ENCODE measurements around the gene FOSL2.

Gene FOSL2

DNA sequence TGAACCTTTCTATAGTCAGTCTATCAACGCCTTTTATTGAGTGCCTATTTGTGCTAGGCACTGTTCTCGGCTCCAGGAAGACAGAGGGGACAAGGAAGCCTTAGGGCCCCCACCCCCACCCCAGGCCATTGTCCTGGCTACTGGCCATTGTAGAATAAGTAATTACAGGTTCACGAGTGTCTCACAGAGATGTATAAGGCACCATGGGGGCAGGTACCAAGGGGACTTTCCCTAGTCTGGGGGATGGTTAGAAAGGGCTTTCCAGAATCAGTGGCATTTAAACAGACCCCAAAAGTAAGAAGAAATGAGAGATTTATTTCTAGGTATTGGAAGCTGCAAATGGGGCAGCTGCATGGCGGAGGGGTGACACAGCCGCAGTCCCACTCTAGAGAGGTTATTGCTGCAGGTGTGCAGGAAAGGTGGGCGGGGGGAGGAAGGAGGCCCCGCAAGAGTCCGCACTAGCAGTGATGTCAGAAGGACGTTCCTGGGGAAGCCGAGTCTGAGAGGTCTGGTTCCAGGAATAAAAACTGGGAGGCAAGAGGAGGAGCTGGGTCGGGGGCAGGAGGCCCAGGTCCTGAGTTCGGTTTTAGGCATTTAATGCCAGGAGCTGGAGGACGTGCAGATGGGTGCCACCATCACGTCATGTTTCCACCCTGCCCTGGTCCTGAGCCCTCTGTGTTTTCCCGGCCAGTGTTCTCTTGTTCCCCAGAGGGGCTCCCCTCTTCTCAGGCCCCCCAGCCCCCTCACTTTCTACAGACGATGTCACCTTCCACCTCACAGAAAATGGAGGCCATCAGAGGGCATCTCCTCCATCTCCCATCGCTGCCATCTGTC lies 30.5 kb downstream of the FOSL2 start:
- DNase-seq (ENCODE audit: low read depth), result no peak
- TF ChIP-seq, protein P1, sequence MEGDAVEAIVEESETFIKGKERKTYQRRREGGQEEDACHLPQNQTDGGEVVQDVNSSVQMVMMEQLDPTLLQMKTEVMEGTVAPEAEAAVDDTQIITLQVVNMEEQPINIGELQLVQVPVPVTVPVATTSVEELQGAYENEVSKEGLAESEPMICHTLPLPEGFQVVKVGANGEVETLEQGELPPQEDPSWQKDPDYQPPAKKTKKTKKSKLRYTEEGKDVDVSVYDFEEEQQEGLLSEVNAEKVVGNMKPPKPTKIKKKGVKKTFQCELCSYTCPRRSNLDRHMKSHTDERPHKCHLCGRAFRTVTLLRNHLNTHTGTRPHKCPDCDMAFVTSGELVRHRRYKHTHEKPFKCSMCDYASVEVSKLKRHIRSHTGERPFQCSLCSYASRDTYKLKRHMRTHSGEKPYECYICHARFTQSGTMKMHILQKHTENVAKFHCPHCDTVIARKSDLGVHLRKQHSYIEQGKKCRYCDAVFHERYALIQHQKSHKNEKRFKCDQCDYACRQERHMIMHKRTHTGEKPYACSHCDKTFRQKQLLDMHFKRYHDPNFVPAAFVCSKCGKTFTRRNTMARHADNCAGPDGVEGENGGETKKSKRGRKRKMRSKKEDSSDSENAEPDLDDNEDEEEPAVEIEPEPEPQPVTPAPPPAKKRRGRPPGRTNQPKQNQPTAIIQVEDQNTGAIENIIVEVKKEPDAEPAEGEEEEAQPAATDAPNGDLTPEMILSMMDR (IDR thresholded peaks at IDR 0.05; ENCODE audit: insufficient read depth, low read depth, low read length, missing control alignments), result no peak
- no peak overlapping the region for H3K4me3 ChIP-seq (ENCODE audit: low read depth, low read length)

DNA sequence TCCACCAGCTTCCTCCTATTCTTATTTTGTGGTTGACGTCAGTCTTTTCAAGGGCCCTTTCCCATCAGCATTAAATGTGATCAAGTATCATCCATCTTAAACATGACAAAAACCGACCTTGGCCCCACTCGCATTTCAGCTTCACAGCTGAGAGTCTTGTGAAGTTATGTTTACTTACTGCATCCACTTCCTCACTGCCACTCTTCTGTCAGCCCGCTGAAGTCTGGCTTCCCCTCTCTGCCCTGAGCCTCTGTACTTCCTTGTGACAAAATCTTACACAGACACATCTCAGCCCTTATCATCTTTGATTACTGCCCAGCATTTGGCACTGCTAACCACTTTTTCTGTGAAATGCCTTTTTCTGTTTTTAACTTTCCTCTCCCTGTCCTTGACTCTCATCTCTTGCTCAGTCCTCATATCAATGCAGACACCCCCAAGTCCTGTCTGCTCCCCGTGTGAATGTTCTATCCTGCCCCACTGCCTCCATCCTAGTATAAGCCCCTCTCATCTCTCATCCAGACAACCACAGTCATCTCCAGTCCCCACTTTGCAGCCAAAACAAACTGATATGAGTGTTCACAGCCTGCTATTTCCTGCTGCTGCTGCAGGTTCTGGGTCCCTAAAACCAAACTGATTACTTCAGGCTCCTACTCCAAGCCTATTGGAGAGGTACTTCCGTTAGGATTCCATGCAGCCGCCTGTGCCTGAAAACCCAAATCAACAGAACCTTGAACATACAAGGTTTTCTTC lies 31.4 kb downstream of the FOSL2 start:
- TF ChIP-seq, protein P1 (IDR thresholded peaks at IDR 0.05; ENCODE audit: insufficient read depth, low read depth, low read length, missing control alignments), result no peak
- H3K4me3 ChIP-seq (ENCODE audit: low read depth, low read length), result no peak overlapping the region
- no peak for DNase-seq (ENCODE audit: low read depth)

- TF ChIP-seq, protein P1 (IDR thresholded peaks at IDR 0.05; ENCODE audit: insufficient read depth, low read depth, low read length, missing control alignments), result no peak
- H3K4me3 ChIP-seq (ENCODE audit: low read depth, low read length), result no peak overlapping the region
- no peak for DNase-seq (ENCODE audit: low read depth)
Observed at GRCh38 chr2:28424799-28425463, 32.3 kb downstream of the FOSL2 start.

GRCh38 chr2:28425464-28425835 lies 32.8 kb downstream of the FOSL2 start:
- H3K4me3 ChIP-seq (ENCODE audit: low read depth, low read length), result no peak overlapping the region
- DNase-seq (ENCODE audit: low read depth), result no peak
- TF ChIP-seq, protein P1 (IDR thresholded peaks at IDR 0.05; ENCODE audit: insufficient read depth, low read depth, low read length, missing control alignments), result no peak

GRCh38 chr2:28427741-28428415 lies 35.2 kb downstream of the FOSL2 start:
- TF ChIP-seq, protein P1 (IDR thresholded peaks at IDR 0.05; ENCODE audit: insufficient read depth, low read depth, low read length, missing control alignments), result no peak
- DNase-seq (ENCODE audit: low read depth), result no peak

GRCh38 chr2:28428486-28428885 lies 35.8 kb downstream of the FOSL2 start:
- DNase-seq (ENCODE audit: low read depth), result no peak
- H3K4me3 ChIP-seq (ENCODE audit: low read depth, low read length), result no peak overlapping the region
- TF ChIP-seq, protein P1 (IDR thresholded peaks at IDR 0.05; ENCODE audit: insufficient read depth, low read depth, low read length, missing control alignments), result no peak

More at GRCh38 chr2:28427741-28428415, 35.2 kb downstream of the FOSL2 start:
- no peak overlapping the region for H3K4me3 ChIP-seq (ENCODE audit: low read depth, low read length)
